Measurements from ENCODE around the gene PROX2. TPM values are rescaled to one million over a fixed set of nuclear protein-coding genes. Genes with fewer than 3 reads are reported as not detected.

Gene PROX2
- total RNA-seq, 1 experiment from 2014 or later = not detected

- CTCF ChIA-PET = interaction anchor here (1.2 to 2.9 kb wide), 4 partner anchors 13 to 46 kb away, joined by 3 to 56 read pairs (median 20); no protein-coding TSS in a partner anchor
- BruUV-seq (replicated peaks) = no TSS peak
- Histone ChIP-seq H3K79me2 (ENCODE audit: low read length) (no peaks in the 10 kb centered on the region), H3F3A (ENCODE audit: low read length, unreplicated experiment) (no peaks in the 10 kb centered on the region), H3K4me2 (ENCODE audit: low read length) (no peak overlapping the region), H3K9ac (ENCODE audit: low read length) (no peak overlapping the region), H3K27ac (ENCODE audit: low read length) (no peak overlapping the region), H3K9me3 (ENCODE audit: low read length) (no peaks in the 10 kb centered on the region), H3K9me2 (replicated peaks; ENCODE audit: low read length) (no peaks in the 10 kb centered on the region), H3K4me1 (ENCODE audit: insufficient read depth, low read length) (no peaks in the 10 kb centered on the region), H3K36me3 (ENCODE audit: low read depth, low read length) (no peaks in the 10 kb centered on the region), H3K27me3 (ENCODE audit: low read length) (no peaks in the 10 kb centered on the region), H2AFZ (ENCODE audit: low read length) (no peak overlapping the region), H3K4me3 (ENCODE audit: low read length) (no peak overlapping the region), H4K20me1 (ENCODE audit: low read length) (no peaks in the 10 kb centered on the region)
- POLR2A ChIA-PET (ENCODE audit: unreplicated experiment) = no interaction called here
- no peak for ATAC-seq
- TF ChIP-seq CTCF (conservative IDR thresholded peaks at IDR 0.05; ENCODE audit: low read depth, low read length) (no peak), EZH2 (IDR thresholded peaks at IDR 0.05; ENCODE audit: low read length, unreplicated experiment) (no peak), EZH2phosphoT487 (IDR thresholded peaks at IDR 0.05; ENCODE audit: borderline replicate concordance, low read length) (no peak)
- intact Hi-C loops (cut with micrococcal nuclease) = loop anchor here (2.0 kb wide), 1 partner anchor 23 kb away; no protein-coding TSS in a partner anchor
- no peak for DNase-seq
Measured at GRCh38 chr14:74859757-74860552, 16.0 kb downstream of the PROX2 start.

GRCh38 chr14:74858022-74858421 is 17.9 kb downstream of the PROX2 start:
- Histone ChIP-seq H3K9ac (ENCODE audit: low read length) (no peak overlapping the region), H2AFZ (ENCODE audit: low read length) (no peak overlapping the region), H3K79me2 (ENCODE audit: low read length) (no peaks in the 10 kb centered on the region), H3F3A (ENCODE audit: low read length, unreplicated experiment) (no peaks in the 10 kb centered on the region), H3K4me3 (ENCODE audit: low read length) (no peak overlapping the region), H4K20me1 (ENCODE audit: low read length) (no peaks in the 10 kb centered on the region), H3K27me3 (ENCODE audit: low read length) (no peaks in the 10 kb centered on the region), H3K27ac (ENCODE audit: low read length) (no peak overlapping the region), H3K4me1 (ENCODE audit: insufficient read depth, low read length) (no peaks in the 10 kb centered on the region), H3K4me2 (ENCODE audit: low read length) (no peak overlapping the region), H3K36me3 (ENCODE audit: low read depth, low read length) (no peaks in the 10 kb centered on the region), H3K9me3 (ENCODE audit: low read length) (no peaks in the 10 kb centered on the region), H3K9me2 (replicated peaks; ENCODE audit: low read length) (no peaks in the 10 kb centered on the region)
- no TSS peak for BruUV-seq (replicated peaks)
- ChIA-PET POLR2A (ENCODE audit: unreplicated experiment) (no interaction called here), CTCF (no interaction called here)
- DNase-seq (no peak), ATAC-seq (no peak)
- intact Hi-C loops (cut with micrococcal nuclease) = no loop called here
- TF ChIP-seq EZH2phosphoT487 (IDR thresholded peaks at IDR 0.05; ENCODE audit: borderline replicate concordance, low read length) (no peak), CTCF (conservative IDR thresholded peaks at IDR 0.05; ENCODE audit: low read depth, low read length) (no peak), EZH2 (IDR thresholded peaks at IDR 0.05; ENCODE audit: low read length, unreplicated experiment) (no peak)

- H3K79me2 ChIP-seq (ENCODE audit: low read length) = no peaks in the 10 kb centered on the region
- intact Hi-C loops (cut with micrococcal nuclease) = no loop called here
Measured at GRCh38 chr14:74856366-74856765, 19.6 kb downstream of the PROX2 start.

More at GRCh38 chr14:74856366-74856765, 19.6 kb downstream of the PROX2 start:
- Histone ChIP-seq H3K36me3 (ENCODE audit: low read depth, low read length) (no peaks in the 10 kb centered on the region), H2AFZ (ENCODE audit: low read length) (no peak overlapping the region), H3K9me3 (ENCODE audit: low read length) (no peaks in the 10 kb centered on the region), H3K9ac (ENCODE audit: low read length) (no peak overlapping the region), H3K4me1 (ENCODE audit: insufficient read depth, low read length) (no peaks in the 10 kb centered on the region), H3K27me3 (ENCODE audit: low read length) (no peaks in the 10 kb centered on the region), H3K4me3 (ENCODE audit: low read length) (no peak overlapping the region), H3K4me2 (ENCODE audit: low read length) (no peak overlapping the region), H3F3A (ENCODE audit: low read length, unreplicated experiment) (no peaks in the 10 kb centered on the region), H3K27ac (ENCODE audit: low read length) (no peak overlapping the region), H4K20me1 (ENCODE audit: low read length) (no peaks in the 10 kb centered on the region), H3K9me2 (replicated peaks; ENCODE audit: low read length) (no peaks in the 10 kb centered on the region)
- ChIA-PET POLR2A (ENCODE audit: unreplicated experiment) (no interaction called here), CTCF (no interaction called here)
- ATAC-seq (no peak), DNase-seq (no peak)
- BruUV-seq (replicated peaks) = no TSS peak
- TF ChIP-seq CTCF (conservative IDR thresholded peaks at IDR 0.05; ENCODE audit: low read depth, low read length) (no peak), EZH2 (IDR thresholded peaks at IDR 0.05; ENCODE audit: low read length, unreplicated experiment) (no peak), EZH2phosphoT487 (IDR thresholded peaks at IDR 0.05; ENCODE audit: borderline replicate concordance, low read length) (no peak)
